H9 (cell line): ENCODE data around the gene NAP1L1. TPM values are rescaled to one million over a fixed set of nuclear protein-coding genes. Genes with fewer than 3 reads are reported as not detected.

Source experiments
- DNase-seq: peaks from one replicate; pipeline ENCODE4 v3.0.0-alpha.2; 2017
- H2AFZ ChIP-seq: one replicate; pipeline ENCODE4 v1.6.1; 2013; ENCODE audit warnings: mild to moderate bottlenecking, low read length, control low read depth, moderate library complexity
- H2AK5ac ChIP-seq: 2 replicates; pipeline ENCODE4 v1.6.1; 2013; ENCODE audit warnings: low read length, control low read depth, mixed read lengths; ENCODE audit not compliant: insufficient read length
- H2BK120ac ChIP-seq: one replicate; pipeline ENCODE4 v1.6.1; 2013; ENCODE audit warnings: low read depth, mild to moderate bottlenecking, low read length, control low read depth, inconsistent platforms; ENCODE audit not compliant: poor library complexity, severe bottlenecking
- H2BK12ac ChIP-seq: 2 replicates; pipeline ENCODE4 v1.6.1; 2013; ENCODE audit warnings: low read length, control low read depth, mixed read lengths, low read depth; ENCODE audit not compliant: insufficient read length
- H2BK15ac ChIP-seq: 2 replicates; pipeline ENCODE4 v1.6.1; 2013; ENCODE audit warnings: low read depth, low read length, control low read depth
- H2BK20ac ChIP-seq: one replicate; pipeline ENCODE4 v1.6.1; 2013; ENCODE audit warnings: low read depth, mild to moderate bottlenecking, low read length, control low read depth, inconsistent platforms; ENCODE audit not compliant: poor library complexity, severe bottlenecking
- H2BK5ac ChIP-seq: 2 replicates; pipeline ENCODE4 v1.6.1; 2013; ENCODE audit warnings: low read length, control low read depth, mixed read lengths; ENCODE audit not compliant: insufficient read length
- H3K14ac ChIP-seq: 2 replicates; pipeline ENCODE4 v1.6.1; 2013; ENCODE audit warnings: low read length, control low read depth; ENCODE audit not compliant: insufficient read depth
- H3K18ac ChIP-seq: 2 replicates; pipeline ENCODE4 v1.6.1; 2013; ENCODE audit warnings: low read depth, mild to moderate bottlenecking, mixed read lengths, low read length, control low read depth; ENCODE audit not compliant: insufficient read length
- H3K23ac ChIP-seq: 2 replicates; pipeline ENCODE4 v1.6.1; 2013; ENCODE audit warnings: low read length, control low read depth, mixed read lengths, low read depth; ENCODE audit not compliant: insufficient read length
- H3K23me2 ChIP-seq: 2 replicates; pipeline ENCODE4 v1.6.1; 2013; ENCODE audit warnings: low read depth, mild to moderate bottlenecking, mixed read lengths, low read length, control low read depth; ENCODE audit not compliant: insufficient read length, poor library complexity, severe bottlenecking
- H3K27ac ChIP-seq: 2 replicates; pipeline ENCODE4 v1.5.1; 2013; ENCODE audit warnings: low read length, control low read depth, mixed read lengths, low read depth; ENCODE audit not compliant: insufficient read length
- H3K27me3 ChIP-seq: 2 replicates; pipeline ENCODE4 v1.6.1; 2013; ENCODE audit warnings: low read length, control low read depth, inconsistent platforms; ENCODE audit not compliant: insufficient read depth
- H3K4ac ChIP-seq: 2 replicates; pipeline ENCODE4 v1.6.1; 2013; ENCODE audit warnings: low read depth, mild to moderate bottlenecking, control low read depth, inconsistent platforms, low read length, moderate library complexity
- H3K4me1 ChIP-seq: 2 replicates; pipeline ENCODE4 v1.6.1; 2013; ENCODE audit warnings: low read length, control low read depth, inconsistent platforms; ENCODE audit not compliant: insufficient read depth
- H3K4me2 ChIP-seq: 2 replicates; pipeline ENCODE4 v1.6.1; 2013; ENCODE audit warnings: low read length, control low read depth, mixed read lengths; ENCODE audit not compliant: insufficient read length, insufficient read depth
- H3K56ac ChIP-seq: 2 replicates; pipeline ENCODE4 v1.6.1; 2013; ENCODE audit warnings: low read depth, mild to moderate bottlenecking, mixed read lengths, low read length, control low read depth; ENCODE audit not compliant: insufficient read length
- H3K79me1 ChIP-seq: 2 replicates; pipeline ENCODE4 v1.6.1; 2013; ENCODE audit warnings: low read depth, mild to moderate bottlenecking, moderate library complexity, low read length, control low read depth, inconsistent platforms; ENCODE audit not compliant: insufficient read depth, poor library complexity, severe bottlenecking
- H3K79me2 ChIP-seq: 2 replicates; pipeline ENCODE4 v1.6.1; 2013; ENCODE audit warnings: low read length, control low read depth, inconsistent platforms; ENCODE audit not compliant: insufficient read depth
- H3K9ac ChIP-seq: 2 replicates; pipeline ENCODE4 v1.6.1; 2013; ENCODE audit warnings: low read length, control low read depth, mixed read lengths; ENCODE audit not compliant: insufficient read length; ENCODE audit errors: extremely low read depth
- H3K9me3 ChIP-seq: one replicate; pipeline ENCODE4 v1.6.1; 2013; ENCODE audit warnings: low read depth, low read length, inconsistent platforms; ENCODE audit not compliant: control insufficient read depth
- H3T11ph ChIP-seq: one replicate; pipeline ENCODE4 v1.6.1; 2013; ENCODE audit warnings: mild to moderate bottlenecking, low read length, control low read depth, inconsistent platforms
- H4K20me1 ChIP-seq: one replicate; pipeline ENCODE4 v1.6.1; 2013; ENCODE audit not compliant: control insufficient read depth, insufficient read length, insufficient read depth
- H4K5ac ChIP-seq: 2 replicates; pipeline ENCODE4 v1.6.1; 2013; ENCODE audit warnings: low read depth, mild to moderate bottlenecking, mixed read lengths, low read length, control low read depth; ENCODE audit not compliant: insufficient read length
- H4K8ac ChIP-seq: replicated peaks from 2 replicates; pipeline ENCODE4 v1.6.1; 2013; ENCODE audit warnings: low read length, control low read depth, mixed read lengths, low read depth; ENCODE audit not compliant: insufficient read length
- H4K91ac ChIP-seq: 2 replicates; pipeline ENCODE4 v1.6.1; 2013; ENCODE audit warnings: low read depth, mild to moderate bottlenecking, moderate library complexity, mixed read lengths, low read length, control low read depth; ENCODE audit not compliant: insufficient read length
- H3K27ac Mint-ChIP-seq, 3 experiments: 2 replicates in 2 of 3; 3 replicates in 1 of 3; pipeline ENCODE4 v1.8.0; 2020 to 2021; ENCODE audit warnings: mixed read lengths in 3 of 3, mild to moderate bottlenecking in 1 of 3, moderate library complexity in 1 of 3
- H3K27me3 Mint-ChIP-seq: 2 replicates; pipeline ENCODE4 v1.8.0; 2021; ENCODE audit warnings: low read depth, mild to moderate bottlenecking, moderate library complexity, mixed read lengths
- H3K36me3 Mint-ChIP-seq, 3 experiments: 2 replicates in 2 of 3; 3 replicates in 1 of 3; pipeline ENCODE4 v1.8.0; 2020 to 2021; ENCODE audit warnings: low read depth in 3 of 3, mixed read lengths in 3 of 3; ENCODE audit not compliant: insufficient read depth in 1 of 3
- H3K4me1 Mint-ChIP-seq, 2 experiments: 2 replicates each; pipeline ENCODE4 v1.8.0; 2020; ENCODE audit warnings: mixed read lengths in 2 of 2
- H3K4me3 Mint-ChIP-seq, 2 experiments: 2 replicates in 1 of 2; 3 replicates in 1 of 2; pipeline ENCODE4 v1.8.0; 2020 to 2021; ENCODE audit warnings: mild to moderate bottlenecking in 2 of 2, mixed read lengths in 2 of 2, moderate library complexity in 1 of 2
- H3K9me3 Mint-ChIP-seq, 2 experiments: 2 replicates in 1 of 2; 3 replicates in 1 of 2; pipeline ENCODE4 v1.8.0; 2020; ENCODE audit warnings: mild to moderate bottlenecking in 2 of 2, mixed read lengths in 2 of 2, moderate library complexity in 1 of 2
- WGBS: extraction: QIAGEN DNeasy Blood & Tissue Kit; methylation state at CpG from one replicate; pipeline ENCODE4 v1.1.7; 2013; ENCODE audit warnings: missing lambda C conversion rate, low lambda C conversion rate, mixed read lengths; ENCODE audit not compliant: insufficient read length; ENCODE audit errors: extremely low coverage; 5-methylcytosine and 5-hydroxymethylcytosine counted together
- total RNA-seq: library from RNA; stranded (reverse); gene quantifications from 2 replicates; pipeline ENCODE4 v1.2.1, GENCODE V29; 2021
- TF ChIP-seq, protein P1 (sequence below): fragments of 200-600 bp; sonication (generic); conservative IDR thresholded peaks from 3 replicates; pipeline ENCODE4 v1.8.0; 2021; ENCODE audit warnings: antibody characterized with exemption, mild to moderate bottlenecking

Gene NAP1L1
- total RNA-seq, 1 experiment from 2014 or later, result 1,012 TPM

DNA sequence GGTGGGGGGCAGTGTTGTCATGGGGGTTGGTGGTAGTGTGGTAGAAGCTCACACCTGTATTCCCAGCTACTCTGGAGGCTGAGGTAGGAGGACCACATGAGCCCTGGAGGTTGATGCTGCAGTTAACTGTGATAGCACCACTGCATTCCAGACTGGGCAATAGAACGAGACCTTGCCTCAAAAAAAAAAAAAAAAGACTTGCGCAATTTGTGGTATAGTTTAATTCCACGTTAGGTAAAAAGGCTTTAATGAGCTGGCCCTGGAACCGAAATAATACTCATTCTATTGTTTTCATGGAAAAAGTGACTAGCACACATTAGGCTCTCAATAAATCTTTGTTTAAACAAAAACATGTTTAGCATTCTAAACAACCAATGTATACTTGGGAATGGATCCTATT lies 25.4 kb upstream of the NAP1L1 start:
- Histone ChIP-seq H3K23ac (no peak overlapping the region), H2AFZ (no peak overlapping the region), H3K23me2 (no peaks in the 10 kb centered on the region), H4K20me1 (no peaks in the 10 kb centered on the region), H3K9me3 (no peaks in the 10 kb centered on the region), H3K4ac (no peak overlapping the region), H2AK5ac (no peak overlapping the region), H2BK12ac (no peak overlapping the region), H3T11ph (no peak overlapping the region), H2BK120ac (no peak overlapping the region), H3K9ac (no peak overlapping the region), H3K18ac (no peak overlapping the region), H2BK20ac (no peak overlapping the region), H3K27ac (no peak overlapping the region), H3K4me2 (no peak overlapping the region), H2BK15ac (no peak overlapping the region), H4K8ac (no peak overlapping the region), H3K56ac (no peak overlapping the region), H2BK5ac (no peak overlapping the region), H4K91ac (no peak overlapping the region), H3K27me3 (no peaks in the 10 kb centered on the region), H4K5ac (no peak overlapping the region), H3K14ac (no peak overlapping the region), H3K79me1 (no peaks in the 10 kb centered on the region), H3K79me2 (no peaks in the 10 kb centered on the region), H3K4me1 (no peaks in the 10 kb centered on the region)
- TF ChIP-seq, protein P1, sequence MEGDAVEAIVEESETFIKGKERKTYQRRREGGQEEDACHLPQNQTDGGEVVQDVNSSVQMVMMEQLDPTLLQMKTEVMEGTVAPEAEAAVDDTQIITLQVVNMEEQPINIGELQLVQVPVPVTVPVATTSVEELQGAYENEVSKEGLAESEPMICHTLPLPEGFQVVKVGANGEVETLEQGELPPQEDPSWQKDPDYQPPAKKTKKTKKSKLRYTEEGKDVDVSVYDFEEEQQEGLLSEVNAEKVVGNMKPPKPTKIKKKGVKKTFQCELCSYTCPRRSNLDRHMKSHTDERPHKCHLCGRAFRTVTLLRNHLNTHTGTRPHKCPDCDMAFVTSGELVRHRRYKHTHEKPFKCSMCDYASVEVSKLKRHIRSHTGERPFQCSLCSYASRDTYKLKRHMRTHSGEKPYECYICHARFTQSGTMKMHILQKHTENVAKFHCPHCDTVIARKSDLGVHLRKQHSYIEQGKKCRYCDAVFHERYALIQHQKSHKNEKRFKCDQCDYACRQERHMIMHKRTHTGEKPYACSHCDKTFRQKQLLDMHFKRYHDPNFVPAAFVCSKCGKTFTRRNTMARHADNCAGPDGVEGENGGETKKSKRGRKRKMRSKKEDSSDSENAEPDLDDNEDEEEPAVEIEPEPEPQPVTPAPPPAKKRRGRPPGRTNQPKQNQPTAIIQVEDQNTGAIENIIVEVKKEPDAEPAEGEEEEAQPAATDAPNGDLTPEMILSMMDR, result no peak
- Mint-ChIP-seq H3K27me3 (peaks cover 2% of the 10 kb centered on the region; the same call in 1 of the 2 replicates), H3K36me3 (no peaks in the 10 kb centered on the region; a peak in 1 of 7 replicates), H3K4me3 (no peak overlapping the region), H3K4me1 (peaks cover 2% of the 10 kb centered on the region in 2 experiments; a peak in 1 of 4 replicates), H3K9me3 (no peaks in the 10 kb centered on the region), H3K27ac (no peak overlapping the region)
- no peak for DNase-seq
- no CpG with 5 or more reads among the region's 4 CpGs for WGBS
